KMS-11 (cell line): ENCODE data around the gene GOLT1A.

ENCODE experiments used
- H2AFZ ChIP-seq: fragments of 200-600 bp; sonication (generic); 2 replicates; pipeline ENCODE4 v1.6.1; 2016; ENCODE audit warnings: antibody characterized with exemption, mixed run types, low read depth
- H3K27ac ChIP-seq: fragments of 200-600 bp; sonication (generic); 2 replicates; pipeline ENCODE4 v1.6.1; 2016; ENCODE audit warnings: mild to moderate bottlenecking, mixed run types
- H3K27me3 ChIP-seq: fragments of 200-600 bp; sonication (generic); 2 replicates; pipeline ENCODE4 v1.6.1; 2017; ENCODE audit warnings: mild to moderate bottlenecking, low read depth, mixed run types, moderate library complexity; ENCODE audit not compliant: insufficient read depth
- H3K36me3 ChIP-seq: fragments of 200-600 bp; sonication (generic); 2 replicates; pipeline ENCODE4 v1.6.1; 2017; ENCODE audit warnings: mild to moderate bottlenecking, mixed run types; ENCODE audit not compliant: insufficient read depth
- H3K4me1 ChIP-seq: fragments of 200-600 bp; sonication (generic); 2 replicates; pipeline ENCODE4 v1.6.1; 2016; ENCODE audit warnings: mild to moderate bottlenecking, low read depth, mixed run types; ENCODE audit not compliant: poor library complexity, severe bottlenecking
- H3K4me2 ChIP-seq: fragments of 200-600 bp; sonication (generic); 2 replicates; pipeline ENCODE4 v1.7.0; 2016; ENCODE audit warnings: mild to moderate bottlenecking, mixed run types
- H3K4me3 ChIP-seq: fragments of 200-600 bp; sonication (generic); IDR thresholded peaks from 2 replicates; pipeline ENCODE4 v1.6.1; 2017; ENCODE audit warnings: low read depth, low read length, mixed read lengths; ENCODE audit not compliant: insufficient read depth
- H3K79me2 ChIP-seq: fragments of 200-600 bp; sonication (generic); 2 replicates; pipeline ENCODE4 v1.6.1; 2016; ENCODE audit warnings: low read depth, mixed run types; ENCODE audit not compliant: insufficient read depth
- H3K9ac ChIP-seq: fragments of 200-600 bp; sonication (generic); 2 replicates; pipeline ENCODE4 v1.6.1; 2016; ENCODE audit warnings: mild to moderate bottlenecking, mixed run types
- H4K20me1 ChIP-seq: fragments of 200-600 bp; sonication (generic); 2 replicates; pipeline ENCODE4 v1.6.1; 2016; ENCODE audit warnings: mild to moderate bottlenecking, mixed run types; ENCODE audit not compliant: insufficient read depth
- CTCF ChIP-seq: fragments of 200-600 bp; sonication (generic); conservative IDR thresholded peaks from 2 replicates; pipeline ENCODE4 v1.6.1; 2017; ENCODE audit warnings: low read depth, mild to moderate bottlenecking, antibody characterized with exemption, low read length, moderate library complexity, mixed read lengths

Gene GOLT1A

GRCh38 chr1:204167730-204168129 is 46.1 kb downstream of the GOLT1A start:
- H3K4me3 ChIP-seq, result no peak overlapping the region
- TF ChIP-seq CTCF, result no peak
- H3K79me2 ChIP-seq, result no peaks in the 10 kb centered on the region

GRCh38 chr1:204166219-204166618 is 47.6 kb downstream of the GOLT1A start, which contains the start of gene REN:
Gene REN (minus strand): TSS chr1:204166337. CDS start chr1:204166293, 44 bp downstream.
- Histone ChIP-seq H3K27ac (no peak within 1 kb of the TSS), H3K4me3 (no peak within 1 kb of the TSS), H3K79me2 (no peaks in the 10 kb centered on the region), H2AFZ (no peak within 1 kb of the TSS), H3K36me3 (no peaks in the 10 kb centered on the region), H3K9ac (no peak within 1 kb of the TSS), H4K20me1 (no peaks in the 10 kb centered on the region), H3K4me2 (no peak within 1 kb of the TSS), H3K27me3 (no peaks in the 10 kb centered on the region), H3K4me1 (no peaks in the 10 kb centered on the region)
- TF ChIP-seq CTCF, result no peak

More at GRCh38 chr1:204167730-204168129, 46.1 kb downstream of the GOLT1A start:
- no peaks in the 10 kb centered on the region for H3K36me3 ChIP-seq
- no peak overlapping the region for H2AFZ ChIP-seq
- no peak overlapping the region for H3K27ac ChIP-seq
- no peaks in the 10 kb centered on the region for H3K4me1 ChIP-seq
- no peaks in the 10 kb centered on the region; the same call in 1 of the 2 replicates for H3K27me3 ChIP-seq
- H3K9ac ChIP-seq, result no peak overlapping the region
- no peaks in the 10 kb centered on the region for H4K20me1 ChIP-seq
- H3K4me2 ChIP-seq, result no peak overlapping the region

- Histone ChIP-seq H2AFZ (no peak overlapping the region), H3K4me1 (no peaks in the 10 kb centered on the region), H4K20me1 (no peaks in the 10 kb centered on the region), H3K36me3 (no peaks in the 10 kb centered on the region), H3K9ac (no peak overlapping the region), H3K27me3 (no peaks in the 10 kb centered on the region; the same call in 1 of the 2 replicates), H3K79me2 (no peaks in the 10 kb centered on the region), H3K27ac (no peak overlapping the region), H3K4me2 (no peak overlapping the region), H3K4me3 (no peak overlapping the region)
- peak; percentile 99 for TF ChIP-seq CTCF
Observed at GRCh38 chr1:204162494-204163074, 51.2 kb downstream of the GOLT1A start.

- no peaks in the 10 kb centered on the region for H4K20me1 ChIP-seq
- no peak overlapping the region for H3K4me3 ChIP-seq
- H3K4me2 ChIP-seq, result no peak overlapping the region
- H3K27me3 ChIP-seq, result peaks cover 3% of the 10 kb centered on the region; the same call in 1 of the 2 replicates
- no peak overlapping the region for H2AFZ ChIP-seq
- no peak overlapping the region for H3K27ac ChIP-seq
- H3K36me3 ChIP-seq, result no peaks in the 10 kb centered on the region
- no peak overlapping the region for H3K9ac ChIP-seq
- H3K79me2 ChIP-seq, result no peaks in the 10 kb centered on the region
- H3K4me1 ChIP-seq, result no peaks in the 10 kb centered on the region
- TF ChIP-seq CTCF, result no peak
Observed at GRCh38 chr1:204161609-204162493, 51.9 kb downstream of the GOLT1A start.
